ENCODE data around the gene COL15A1.

COL15A1 gene

GRCh38 chr9:99015448-99015847, 71.7 kb downstream of the COL15A1 start:
- no peak for DNase-seq (ENCODE audit: low read depth)

GRCh38 chr9:99015890-99016289, 72.2 kb downstream of the COL15A1 start:
- no peak for DNase-seq (ENCODE audit: low read depth)

GRCh38 chr9:99016681-99017387, 73.1 kb downstream of the COL15A1 start:
- no peak for DNase-seq (ENCODE audit: low read depth)

- no peak for DNase-seq (ENCODE audit: low read depth)
Observed at GRCh38 chr9:99018653-99019052, 74.9 kb downstream of the COL15A1 start.

GRCh38 chr9:99019510-99020331, 76.0 kb downstream of the COL15A1 start:
- peak; percentile 95 for DNase-seq (ENCODE audit: low read depth)

- DNase-seq (ENCODE audit: low read depth) = no peak
Observed at GRCh38 chr9:99020786-99021436, 77.2 kb downstream of the COL15A1 start.

GRCh38 chr9:99021512-99021911, 77.8 kb downstream of the COL15A1 start:
- no peak for DNase-seq (ENCODE audit: low read depth)

- no peak for DNase-seq (ENCODE audit: low read depth)
Observed at GRCh38 chr9:99023231-99023630, 79.5 kb downstream of the COL15A1 start.

GRCh38 chr9:99023831-99024230, 80.1 kb downstream of the COL15A1 start:
- no peak for DNase-seq (ENCODE audit: low read depth)

GRCh38 chr9:99024959-99025358, 81.3 kb downstream of the COL15A1 start:
- no peak for DNase-seq (ENCODE audit: low read depth)

- DNase-seq (ENCODE audit: low read depth) = no peak
Observed at GRCh38 chr9:99025616-99026270, 82.0 kb downstream of the COL15A1 start.

- no peak for DNase-seq (ENCODE audit: low read depth)
Observed at GRCh38 chr9:99026271-99026955, 82.7 kb downstream of the COL15A1 start.

GRCh38 chr9:99026956-99027298, 83.2 kb downstream of the COL15A1 start:
- DNase-seq (ENCODE audit: low read depth) = no peak

GRCh38 chr9:99027443-99027842, 83.7 kb downstream of the COL15A1 start:
- no peak for DNase-seq (ENCODE audit: low read depth)

GRCh38 chr9:99029083-99029645, 85.5 kb downstream of the COL15A1 start:
- no peak for DNase-seq (ENCODE audit: low read depth)

GRCh38 chr9:99030092-99030511, 86.4 kb downstream of the COL15A1 start:
- peak; percentile 99 for DNase-seq (ENCODE audit: low read depth)

- no peak for DNase-seq (ENCODE audit: low read depth)
Observed at GRCh38 chr9:99030610-99031109, 87.0 kb downstream of the COL15A1 start.

- no peak for DNase-seq (ENCODE audit: low read depth)
Observed at GRCh38 chr9:99031319-99031718, 87.6 kb downstream of the COL15A1 start.

- no peak for DNase-seq (ENCODE audit: low read depth)
Observed at GRCh38 chr9:99031994-99032393, 88.3 kb downstream of the COL15A1 start.

GRCh38 chr9:99034149-99034548, 90.4 kb downstream of the COL15A1 start:
- DNase-seq (ENCODE audit: low read depth) = no peak

GRCh38 chr9:99035313-99035712, 91.6 kb downstream of the COL15A1 start:
- no peak for DNase-seq (ENCODE audit: low read depth)
